HL-60/S4 treated with phorbol 12-myristate 13-acetate at 8.2 ng/mL for 4 days and 3 days (cell line): ENCODE data around the gene NFE2L1.

ENCODE experiments used
- in situ Hi-C: fragments of 300-500 bp; cut with MboI; formaldehyde crosslinking; loops from 2 replicates; pipeline ENCODE4 v1.15.0; 2022; ENCODE audit warnings: low sequenced_read_pairs

The NFE2L1 gene

GRCh38 chr17:48045316-48046001, 2.7 kb upstream of the NFE2L1 start:
- in situ Hi-C loops: no loop called here

DNA sequence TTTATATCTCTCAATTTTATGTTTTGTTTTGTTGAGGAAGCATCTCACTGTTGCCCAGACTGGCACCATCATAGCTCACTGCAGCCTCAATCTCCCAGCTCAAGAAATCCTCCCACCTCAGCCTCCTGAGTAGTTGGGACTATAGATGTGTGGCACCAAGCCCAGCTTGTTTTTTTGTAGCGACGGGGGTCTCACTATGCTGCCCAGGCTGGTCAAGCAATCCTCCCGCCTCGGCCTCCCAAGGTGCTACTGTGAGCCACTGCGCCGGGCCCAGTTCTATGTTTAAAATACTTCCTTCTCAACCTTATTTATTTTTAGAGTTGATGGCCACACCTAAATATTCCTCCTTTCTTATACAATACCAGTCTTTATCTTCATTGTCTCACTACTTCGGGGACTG, 1.9 kb upstream of the NFE2L1 start:
- in situ Hi-C loops: no loop called here

- in situ Hi-C loops: no loop called here
Measured at GRCh38 chr17:48047113-48047740, 932 bp upstream of the NFE2L1 start.

DNA sequence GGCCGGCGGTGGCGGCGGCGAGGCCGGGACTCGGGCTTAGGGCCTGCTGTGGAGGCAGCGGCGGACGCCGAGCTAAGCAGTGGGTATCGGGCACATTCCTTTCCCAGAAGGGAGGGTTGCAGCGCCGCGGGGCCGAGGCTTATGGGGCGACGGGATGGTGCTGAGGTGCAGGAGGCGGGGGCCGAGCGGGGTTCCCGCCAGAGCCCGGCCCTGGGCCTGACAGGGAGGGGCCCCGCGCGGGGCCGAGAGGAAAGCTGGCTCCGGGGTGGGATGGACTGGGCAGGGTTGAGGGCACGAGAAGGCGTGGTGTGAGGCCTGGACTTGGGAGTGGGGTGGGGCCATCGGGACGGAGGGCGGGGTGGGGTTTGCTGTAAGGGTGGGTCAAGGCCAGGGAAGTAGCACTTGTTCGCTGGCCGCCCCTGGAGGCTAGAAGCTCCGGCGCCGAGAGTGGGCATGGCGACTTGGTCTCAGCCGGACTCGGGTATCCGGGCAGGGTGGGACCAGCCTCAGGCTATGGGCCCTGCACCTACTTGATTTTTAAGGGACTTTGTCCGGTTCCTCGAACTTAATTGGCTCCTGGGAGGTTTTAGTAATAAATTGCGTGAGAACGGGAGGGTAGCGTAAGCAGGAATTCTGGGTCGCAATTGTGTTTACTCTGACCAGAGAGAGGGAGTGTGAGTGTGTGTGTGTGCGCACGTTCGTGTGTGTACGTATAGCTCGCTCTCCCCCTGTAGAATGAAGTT, 396 bp downstream of the NFE2L1 start:
- in situ Hi-C loops: no loop called here

DNA sequence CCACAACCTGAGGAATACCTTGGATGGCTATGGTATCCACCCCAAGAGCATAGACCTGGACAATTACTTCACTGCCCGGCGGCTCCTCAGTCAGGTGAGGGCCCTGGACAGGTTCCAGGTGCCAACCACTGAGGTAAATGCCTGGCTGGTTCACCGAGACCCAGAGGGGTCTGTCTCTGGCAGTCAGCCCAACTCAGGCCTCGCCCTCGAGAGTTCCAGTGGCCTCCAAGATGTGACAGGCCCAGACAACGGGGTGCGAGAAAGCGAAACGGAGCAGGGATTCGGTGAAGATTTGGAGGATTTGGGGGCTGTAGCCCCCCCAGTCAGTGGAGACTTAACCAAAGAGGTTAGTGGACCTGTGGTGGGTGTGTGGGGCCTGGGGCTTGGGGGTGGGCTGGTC, 3.1 kb downstream of the NFE2L1 start:
- in situ Hi-C loops: no loop called here

- in situ Hi-C loops: no loop called here
Measured at GRCh38 chr17:48051706-48052486, 3.7 kb downstream of the NFE2L1 start.

DNA sequence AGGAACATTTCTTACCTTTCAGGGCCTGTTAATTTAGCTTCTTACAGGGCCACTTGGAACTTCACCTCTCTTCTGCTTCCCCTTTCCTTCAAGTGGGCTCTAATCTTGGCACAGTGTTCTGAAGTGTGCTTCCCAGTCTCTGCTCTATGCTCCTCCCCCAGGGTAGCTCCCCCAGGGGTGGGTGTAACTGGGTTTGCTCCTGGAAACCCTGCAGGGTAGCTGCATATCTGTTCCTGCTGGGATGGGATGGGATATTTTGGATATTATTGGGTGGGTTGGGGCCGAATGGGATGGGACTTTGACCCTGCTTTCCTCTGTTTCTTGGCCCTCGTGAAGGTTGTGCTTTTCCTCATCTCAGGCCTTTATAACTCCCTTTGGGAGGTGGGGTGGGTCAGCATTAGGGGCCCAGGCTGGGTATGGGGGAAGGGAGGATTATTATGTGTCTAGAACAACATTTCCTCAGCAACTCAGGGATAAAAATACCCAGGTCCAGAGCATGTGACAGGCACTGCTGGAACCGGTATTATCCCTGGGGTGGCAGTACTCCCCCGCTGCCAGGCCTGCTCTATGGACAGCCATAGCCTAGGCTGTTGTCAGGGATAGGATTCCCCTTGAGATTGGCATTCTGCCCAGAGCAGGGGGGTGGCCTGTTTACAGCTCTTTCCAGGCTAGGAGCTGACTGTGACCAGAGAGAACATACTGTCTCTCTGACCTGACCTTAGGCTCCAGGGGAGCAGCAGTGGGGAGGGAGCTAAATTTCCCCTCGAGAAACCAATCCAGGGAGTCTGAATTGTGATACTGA, 5.0 kb downstream of the NFE2L1 start:
- in situ Hi-C loops: no loop called here

- in situ Hi-C loops: no loop called here
Measured at GRCh38 chr17:48053758-48054237, 5.6 kb downstream of the NFE2L1 start.

DNA sequence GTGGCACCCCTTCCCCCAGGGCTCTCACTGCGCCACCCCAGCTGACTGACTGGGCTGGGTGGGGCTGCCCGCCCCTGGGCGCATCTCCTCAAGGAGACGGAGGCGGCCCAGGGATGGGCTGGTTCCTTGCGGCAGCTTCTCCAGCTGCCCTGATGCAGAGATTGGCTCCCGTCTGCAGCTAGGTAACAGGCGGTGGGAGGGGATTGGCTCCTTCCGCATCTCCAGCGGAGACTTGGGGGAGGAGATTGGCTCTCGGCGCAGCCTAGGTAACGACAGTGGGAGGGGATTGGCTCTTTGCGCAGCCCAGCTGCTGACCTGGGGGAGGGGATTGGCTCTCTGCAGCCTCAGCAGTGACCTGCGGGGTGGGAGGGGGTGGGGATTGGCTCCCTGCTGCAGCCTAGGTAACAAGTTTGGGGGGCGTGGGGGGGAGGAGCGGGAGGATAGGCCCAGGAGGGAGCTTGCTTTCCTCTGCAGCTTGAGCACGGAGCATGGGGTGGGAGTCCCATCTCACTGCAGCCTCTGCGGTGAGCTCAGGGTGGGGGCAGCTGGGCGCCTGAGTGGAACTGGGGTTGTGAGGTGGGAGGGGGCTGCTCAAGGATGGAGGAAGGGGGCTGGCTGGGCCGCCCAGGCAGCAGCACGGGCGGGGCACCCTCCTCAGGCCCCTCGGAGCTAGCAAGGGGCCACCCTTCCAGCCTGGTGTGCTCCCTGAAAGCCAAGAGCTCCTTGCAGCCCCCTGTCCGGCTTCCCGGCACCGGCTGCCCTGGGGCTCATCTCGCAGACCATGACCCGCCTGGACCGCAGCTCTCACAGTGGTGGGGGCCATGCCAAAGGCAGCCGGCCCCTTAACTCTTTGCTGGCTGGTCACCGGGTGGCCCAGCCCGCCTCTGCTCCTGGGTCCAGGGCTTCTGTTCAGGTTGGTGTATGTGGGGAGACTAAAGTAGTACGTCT, 6.4 kb downstream of the NFE2L1 start:
- in situ Hi-C loops: no loop called here

- in situ Hi-C loops: no loop called here
Measured at GRCh38 chr17:48055531-48056245, 7.5 kb downstream of the NFE2L1 start.

- in situ Hi-C loops: no loop called here
Measured at GRCh38 chr17:48056246-48056745, 8.1 kb downstream of the NFE2L1 start.

DNA sequence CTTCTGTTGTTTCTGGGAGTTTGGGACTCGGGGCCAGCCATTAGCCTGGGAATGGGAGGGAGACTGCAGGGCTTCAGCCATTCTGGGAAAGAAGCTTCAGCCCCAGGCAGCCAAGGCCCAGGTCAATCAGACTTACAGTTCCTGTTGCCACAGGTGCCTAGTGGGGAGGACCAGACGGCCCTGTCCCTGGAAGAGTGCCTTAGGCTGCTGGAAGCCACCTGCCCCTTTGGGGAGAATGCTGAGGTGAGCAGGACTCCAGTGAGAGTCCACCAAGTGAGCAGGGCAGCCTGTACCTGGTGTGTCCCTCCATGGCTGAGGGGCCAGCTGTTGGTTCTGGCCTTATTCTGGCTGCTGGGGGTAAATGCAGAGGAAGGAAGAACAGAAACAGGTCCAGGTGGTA, 8.7 kb downstream of the NFE2L1 start:
- in situ Hi-C loops: no loop called here

DNA sequence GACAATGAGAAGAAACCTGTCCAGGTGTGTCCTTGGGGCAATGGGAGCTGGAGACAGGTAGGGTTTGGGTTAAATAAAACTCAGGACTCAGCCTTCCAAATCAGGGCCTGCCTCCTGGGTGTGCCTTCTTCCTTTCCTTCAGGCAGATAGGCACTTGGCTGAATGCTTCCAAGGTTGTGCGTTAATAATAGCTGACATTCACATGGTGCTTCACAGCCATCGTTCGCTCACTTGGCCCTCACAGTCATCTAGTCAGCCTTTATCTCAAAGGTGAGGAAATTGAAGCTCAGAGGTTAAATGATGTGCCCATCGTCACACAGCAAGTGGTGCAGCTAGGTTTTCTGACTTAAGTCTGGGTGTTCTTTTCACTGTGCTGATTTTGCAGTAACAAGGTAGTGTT, 9.5 kb downstream of the NFE2L1 start:
- in situ Hi-C loops: no loop called here

DNA sequence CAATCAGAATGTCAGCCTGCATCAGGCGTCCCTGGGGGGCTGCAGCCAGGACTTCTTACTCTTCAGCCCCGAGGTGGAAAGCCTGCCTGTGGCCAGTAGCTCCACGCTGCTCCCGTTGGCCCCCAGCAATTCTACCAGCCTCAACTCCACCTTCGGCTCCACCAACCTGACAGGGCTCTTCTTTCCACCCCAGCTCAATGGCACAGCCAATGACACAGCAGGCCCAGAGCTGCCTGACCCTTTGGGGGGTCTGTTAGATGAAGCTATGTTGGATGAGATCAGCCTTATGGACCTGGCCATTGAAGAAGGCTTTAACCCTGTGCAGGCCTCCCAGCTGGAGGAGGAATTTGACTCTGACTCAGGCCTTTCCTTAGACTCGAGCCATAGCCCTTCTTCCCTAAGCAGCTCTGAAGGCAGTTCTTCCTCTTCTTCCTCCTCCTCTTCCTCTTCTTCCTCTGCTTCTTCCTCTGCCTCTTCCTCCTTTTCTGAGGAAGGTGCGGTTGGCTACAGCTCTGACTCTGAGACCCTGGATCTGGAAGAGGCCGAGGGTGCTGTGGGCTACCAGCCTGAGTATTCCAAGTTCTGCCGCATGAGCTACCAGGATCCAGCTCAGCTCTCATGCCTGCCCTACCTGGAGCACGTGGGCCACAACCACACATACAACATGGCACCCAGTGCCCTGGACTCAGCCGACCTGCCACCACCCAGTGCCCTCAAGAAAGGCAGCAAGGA, 10.4 kb downstream of the NFE2L1 start:
- in situ Hi-C loops: no loop called here

DNA sequence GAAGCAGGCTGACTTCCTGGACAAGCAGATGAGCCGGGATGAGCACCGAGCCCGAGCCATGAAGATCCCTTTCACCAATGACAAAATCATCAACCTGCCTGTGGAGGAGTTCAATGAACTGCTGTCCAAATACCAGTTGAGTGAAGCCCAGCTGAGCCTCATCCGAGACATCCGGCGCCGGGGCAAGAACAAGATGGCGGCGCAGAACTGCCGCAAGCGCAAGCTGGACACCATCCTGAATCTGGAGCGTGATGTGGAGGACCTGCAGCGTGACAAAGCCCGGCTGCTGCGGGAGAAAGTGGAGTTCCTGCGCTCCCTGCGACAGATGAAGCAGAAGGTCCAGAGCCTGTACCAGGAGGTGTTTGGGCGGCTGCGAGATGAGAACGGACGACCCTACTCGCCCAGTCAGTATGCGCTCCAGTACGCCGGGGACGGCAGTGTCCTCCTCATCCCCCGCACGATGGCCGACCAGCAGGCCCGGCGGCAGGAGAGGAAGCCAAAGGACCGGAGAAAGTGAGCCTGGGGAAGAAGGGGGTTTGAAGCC, 11.0 kb downstream of the NFE2L1 start:
- in situ Hi-C loops: no loop called here

GRCh38 chr17:48060249-48060648, 12.1 kb downstream of the NFE2L1 start:
- in situ Hi-C loops: no loop called here

GRCh38 chr17:48062273-48062672, 14.1 kb downstream of the NFE2L1 start:
- in situ Hi-C loops: no loop called here

GRCh38 chr17:48064638-48065037, 16.5 kb downstream of the NFE2L1 start:
- in situ Hi-C loops: no loop called here
